ENCODE results near the gene TFAP2E.

TFAP2E gene

DNA sequence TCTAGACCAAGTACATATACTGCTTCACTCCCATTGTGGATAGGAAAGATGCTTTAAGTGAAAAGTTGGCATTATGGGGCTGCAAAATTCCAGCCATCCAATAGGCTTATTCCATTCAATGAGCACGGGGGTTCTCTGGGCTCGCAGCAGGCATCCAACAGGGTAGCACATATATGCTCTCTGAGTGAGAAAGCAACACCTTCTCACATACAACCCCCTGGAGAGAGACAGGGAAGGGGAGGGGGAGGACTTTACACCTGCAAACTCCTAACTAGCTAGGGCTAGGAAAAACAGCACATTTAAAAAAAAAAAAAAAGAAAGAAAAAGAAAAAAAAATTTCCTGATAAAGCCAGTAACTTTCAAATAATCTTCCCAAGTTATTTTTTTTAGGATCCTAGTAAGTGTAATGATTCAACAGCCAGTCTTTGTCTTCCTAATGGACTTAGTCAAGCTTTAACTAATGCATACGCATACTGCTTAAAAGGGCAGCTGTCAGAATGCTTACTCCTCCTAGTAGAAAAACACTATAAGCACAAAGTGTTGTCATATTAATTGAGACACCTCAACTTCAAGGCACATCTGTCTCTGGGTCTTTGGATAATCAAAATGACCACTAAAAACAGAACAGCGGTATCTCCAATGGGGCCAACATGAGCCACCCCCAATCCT, 49.5 kb downstream of the TFAP2E start:
- TF ChIP-seq ZC3H10 (CRISPR knock-in tag; IDR thresholded peaks at IDR 0.05) (no peak), ISL1 (CRISPR knock-in tag; IDR thresholded peaks at IDR 0.05) (no peak), TSHZ2 (CRISPR knock-in tag; IDR thresholded peaks at IDR 0.05) (no peak), ZNF565 (CRISPR knock-in tag; conservative IDR thresholded peaks at IDR 0.05; ENCODE audit: low read depth) (no peak), TCF4 (CRISPR knock-in tag; IDR thresholded peaks at IDR 0.05; ENCODE audit: borderline replicate concordance) (no peak), ZFP3 (CRISPR knock-in tag; IDR thresholded peaks at IDR 0.05) (no peak), ZNF8 (CRISPR knock-in tag; IDR thresholded peaks at IDR 0.05) (no peak), ZFP30 (CRISPR knock-in tag; IDR thresholded peaks at IDR 0.05) (no peak), PPARA (CRISPR knock-in tag; IDR thresholded peaks at IDR 0.05; ENCODE audit: borderline replicate concordance) (no peak), CREB5 (CRISPR knock-in tag; IDR thresholded peaks at IDR 0.05; ENCODE audit: low read depth) (no peak), BACH2 (CRISPR knock-in tag; IDR thresholded peaks at IDR 0.05; ENCODE audit: borderline replicate concordance) (no peak), OSR1 (CRISPR knock-in tag; IDR thresholded peaks at IDR 0.05) (no peak), POU6F1 (CRISPR knock-in tag; IDR thresholded peaks at IDR 0.05; ENCODE audit: borderline replicate concordance, low read depth) (no peak), ZNF70 (CRISPR knock-in tag; IDR thresholded peaks at IDR 0.05) (no peak), ESRRG (CRISPR knock-in tag; IDR thresholded peaks at IDR 0.05) (no peak), ARNTL (CRISPR knock-in tag; IDR thresholded peaks at IDR 0.05; ENCODE audit: borderline replicate concordance, low read depth) (no peak)
- TF ChIP-seq, protein P1, sequence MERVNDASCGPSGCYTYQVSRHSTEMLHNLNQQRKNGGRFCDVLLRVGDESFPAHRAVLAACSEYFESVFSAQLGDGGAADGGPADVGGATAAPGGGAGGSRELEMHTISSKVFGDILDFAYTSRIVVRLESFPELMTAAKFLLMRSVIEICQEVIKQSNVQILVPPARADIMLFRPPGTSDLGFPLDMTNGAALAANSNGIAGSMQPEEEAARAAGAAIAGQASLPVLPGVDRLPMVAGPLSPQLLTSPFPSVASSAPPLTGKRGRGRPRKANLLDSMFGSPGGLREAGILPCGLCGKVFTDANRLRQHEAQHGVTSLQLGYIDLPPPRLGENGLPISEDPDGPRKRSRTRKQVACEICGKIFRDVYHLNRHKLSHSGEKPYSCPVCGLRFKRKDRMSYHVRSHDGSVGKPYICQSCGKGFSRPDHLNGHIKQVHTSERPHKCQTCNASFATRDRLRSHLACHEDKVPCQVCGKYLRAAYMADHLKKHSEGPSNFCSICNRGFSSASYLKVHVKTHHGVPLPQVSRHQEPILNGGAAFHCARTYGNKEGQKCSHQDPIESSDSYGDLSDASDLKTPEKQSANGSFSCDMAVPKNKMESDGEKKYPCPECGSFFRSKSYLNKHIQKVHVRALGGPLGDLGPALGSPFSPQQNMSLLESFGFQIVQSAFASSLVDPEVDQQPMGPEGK (CRISPR knock-in tag; IDR thresholded peaks at IDR 0.05; ENCODE audit: borderline replicate concordance): no peak
- ATAC-seq: no peak

GRCh38 chr1:35623832-35624231, 50.7 kb downstream of the TFAP2E start:
- TF ChIP-seq ARNTL (CRISPR knock-in tag; IDR thresholded peaks at IDR 0.05; ENCODE audit: borderline replicate concordance, low read depth): no peak
- TF ChIP-seq TOX (CRISPR knock-in tag; IDR thresholded peaks at IDR 0.05; ENCODE audit: borderline replicate concordance): no peak
- no peak for TF ChIP-seq GLIS3 (CRISPR knock-in tag; IDR thresholded peaks at IDR 0.05)
- no peak for TF ChIP-seq TCF4 (CRISPR knock-in tag; IDR thresholded peaks at IDR 0.05; ENCODE audit: borderline replicate concordance)
- TF ChIP-seq, protein P1 (CRISPR knock-in tag; IDR thresholded peaks at IDR 0.05; ENCODE audit: borderline replicate concordance): no peak
- no peak for TF ChIP-seq ZFP3 (CRISPR knock-in tag; IDR thresholded peaks at IDR 0.05)
- TF ChIP-seq ZC3H10 (CRISPR knock-in tag; IDR thresholded peaks at IDR 0.05): no peak
- no peak for TF ChIP-seq SNAI2 (CRISPR knock-in tag; IDR thresholded peaks at IDR 0.05)
- no peak for TF ChIP-seq OSR1 (CRISPR knock-in tag; IDR thresholded peaks at IDR 0.05)
- no peak for ATAC-seq

GRCh38 chr1:35629051-35629450, 55.9 kb downstream of the TFAP2E start:
- ATAC-seq: no peak
- TF ChIP-seq TCF4 (CRISPR knock-in tag; IDR thresholded peaks at IDR 0.05; ENCODE audit: borderline replicate concordance): no peak
- no peak for TF ChIP-seq ISL1 (CRISPR knock-in tag; IDR thresholded peaks at IDR 0.05)
- TF ChIP-seq ZFP3 (CRISPR knock-in tag; IDR thresholded peaks at IDR 0.05): no peak
- TF ChIP-seq ZFP30 (CRISPR knock-in tag; IDR thresholded peaks at IDR 0.05): no peak
- no peak for TF ChIP-seq OSR1 (CRISPR knock-in tag; IDR thresholded peaks at IDR 0.05)
- TF ChIP-seq ZNF70 (CRISPR knock-in tag; IDR thresholded peaks at IDR 0.05): no peak
- no peak for TF ChIP-seq GLIS3 (CRISPR knock-in tag; IDR thresholded peaks at IDR 0.05)
- no peak for TF ChIP-seq ARNTL (CRISPR knock-in tag; IDR thresholded peaks at IDR 0.05; ENCODE audit: borderline replicate concordance, low read depth)
- no peak for TF ChIP-seq CSRNP3 (CRISPR knock-in tag; IDR thresholded peaks at IDR 0.05)
- no peak for TF ChIP-seq TSHZ2 (CRISPR knock-in tag; IDR thresholded peaks at IDR 0.05)
- TF ChIP-seq SNAI2 (CRISPR knock-in tag; IDR thresholded peaks at IDR 0.05): no peak
- TF ChIP-seq CSDC2 (CRISPR knock-in tag; IDR thresholded peaks at IDR 0.05): no peak
- TF ChIP-seq ZNF8 (CRISPR knock-in tag; IDR thresholded peaks at IDR 0.05): no peak

Data from SK-N-SH treated with all-trans-retinoic acid at 6 μM for 48 hours (cell line).